Body of pancreas (tissue), 4 donors: Measurements from ENCODE around the gene PTPRCAP. TPM values are rescaled to one million over a fixed set of nuclear protein-coding genes. Genes with fewer than 3 reads are reported as not detected.

ENCODE experiments used
- ATAC-seq: fragments of 150-250 bp; one replicate; pipeline ENCODE4 v1.9.1; 2016
- DNase-seq, 4 donors: peaks; one replicate each; pipeline ENCODE4 v3.0.0-alpha.2; 2019
- H3K27ac ChIP-seq, 4 donors: fragments of 200-600 bp; sonication (generic); 1 replicate in 3 of 4; 2 replicates in 1 of 4; pipeline versions ENCODE4 v1.5.1 to v1.6.1; 2016 to 2019; ENCODE audit warnings: mild to moderate bottlenecking in 1 of 4, mixed read lengths in 1 of 4, moderate library complexity in 1 of 4
- H3K27me3 ChIP-seq, 2 donors: fragments of 200-600 bp; sonication (generic); one replicate each; pipeline ENCODE4 v1.6.0; 2016; ENCODE audit warnings: mild to moderate bottlenecking in 1 of 2
- H3K36me3 ChIP-seq, 2 donors: fragments of 200-600 bp; sonication (generic); replicated peaks in 1 of 2; 2 replicates each; pipeline ENCODE4 v1.5.1; 2016; ENCODE audit warnings: low read depth in 2 of 2; ENCODE audit not compliant: insufficient read depth in 1 of 2
- H3K4me1 ChIP-seq: fragments of 200-600 bp; sonication (generic); one replicate; pipeline ENCODE4 v1.6.0; 2016
- H3K4me3 ChIP-seq, 2 donors: fragments of 200-600 bp; sonication (generic); 1 replicate in 1 of 2; 2 replicates in 1 of 2; pipeline ENCODE4 v1.5.1; 2016 to 2019
- H3K9me3 ChIP-seq, 3 donors: fragments of 200-600 bp; sonication (generic); 1 replicate in 2 of 3; 2 replicates in 1 of 3; pipeline ENCODE4 v1.5.1; 2016
- POLR2A ChIP-seq, 3 donors: fragments of 450-650 bp; IDR thresholded peaks; one replicate each; pipeline ENCODE4 v1.6.1; 2016; ENCODE audit warnings: antibody characterized with exemption in 3 of 3, mild to moderate bottlenecking in 2 of 3
- WGBS, 2 donors: methylation state at CpG; one replicate each; pipeline ENCODE4 v1.1.5; 2017; 5-methylcytosine and 5-hydroxymethylcytosine counted together
- intact Hi-C: fragments of 100-400 bp; cut with DNase I; formaldehyde crosslinking; loops from one replicate; pipeline ENCODE4 v1.15.1; 2023
- total RNA-seq, 2 donors: library from RNA; depleted of rRNA; stranded (reverse); fragments of >200 nt; gene quantifications; one replicate each; pipeline ENCODE4 v1.1.0, GENCODE V29; 2016
- TF ChIP-seq, protein P1 (sequence below), 7 experiments: fragments of 450-650 bp in 4 of 7; fragments of 200-600 bp in 3 of 7; sonication (generic) in 3 of 7; IDR thresholded peaks; one replicate each; pipeline ENCODE4 v1.5.1; 2016 to 2019; ENCODE audit warnings: antibody characterized with exemption in 7 of 7

PTPRCAP gene
- total RNA-seq, 2 donors from 2014 or later, result 6.0 to 6.9 TPM

DNA sequence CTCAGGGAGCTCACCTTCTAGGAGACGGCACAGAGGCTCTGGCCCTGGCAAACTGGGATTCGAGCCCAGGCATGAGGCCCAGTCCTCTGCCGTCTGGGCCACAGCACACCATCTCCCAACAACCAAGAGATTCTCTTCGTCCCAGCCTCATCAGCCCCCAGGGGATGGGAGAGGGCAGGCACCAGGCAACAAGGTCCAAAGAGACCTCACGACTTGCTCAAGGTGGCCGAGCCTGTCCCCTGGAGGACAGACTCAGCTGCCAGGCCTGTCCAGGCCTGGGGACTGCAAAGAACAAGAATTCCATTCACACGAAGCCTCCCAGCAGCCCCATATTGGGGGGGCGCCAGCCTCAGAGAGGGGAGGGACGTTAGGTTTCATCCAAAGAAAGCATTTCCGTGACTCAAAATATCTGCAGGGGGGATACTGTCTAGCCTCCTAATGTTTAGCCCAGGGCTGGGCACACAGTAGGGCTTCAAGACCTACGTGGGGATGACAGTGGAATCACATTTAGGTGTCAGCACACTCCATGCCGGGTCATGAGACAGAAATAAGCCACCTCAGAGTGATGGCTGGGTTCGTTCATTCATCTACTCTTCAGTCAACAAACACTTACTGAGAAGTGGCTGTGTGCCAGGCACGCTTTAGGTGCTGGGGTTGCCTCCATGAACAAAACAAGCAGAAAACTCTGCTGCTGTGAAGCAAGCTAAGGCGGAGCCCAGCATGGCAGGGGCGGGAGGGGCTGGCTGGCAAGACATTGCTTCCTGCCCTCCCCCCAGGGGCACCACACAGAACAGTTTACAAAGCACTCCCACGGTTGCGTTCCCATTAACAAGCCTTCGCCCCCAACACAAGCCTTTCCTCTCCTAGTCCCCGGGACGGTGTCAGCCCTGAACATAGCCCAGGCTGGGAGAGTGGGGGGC lies 20.8 kb downstream of the PTPRCAP start:
- TF ChIP-seq, protein P1, sequence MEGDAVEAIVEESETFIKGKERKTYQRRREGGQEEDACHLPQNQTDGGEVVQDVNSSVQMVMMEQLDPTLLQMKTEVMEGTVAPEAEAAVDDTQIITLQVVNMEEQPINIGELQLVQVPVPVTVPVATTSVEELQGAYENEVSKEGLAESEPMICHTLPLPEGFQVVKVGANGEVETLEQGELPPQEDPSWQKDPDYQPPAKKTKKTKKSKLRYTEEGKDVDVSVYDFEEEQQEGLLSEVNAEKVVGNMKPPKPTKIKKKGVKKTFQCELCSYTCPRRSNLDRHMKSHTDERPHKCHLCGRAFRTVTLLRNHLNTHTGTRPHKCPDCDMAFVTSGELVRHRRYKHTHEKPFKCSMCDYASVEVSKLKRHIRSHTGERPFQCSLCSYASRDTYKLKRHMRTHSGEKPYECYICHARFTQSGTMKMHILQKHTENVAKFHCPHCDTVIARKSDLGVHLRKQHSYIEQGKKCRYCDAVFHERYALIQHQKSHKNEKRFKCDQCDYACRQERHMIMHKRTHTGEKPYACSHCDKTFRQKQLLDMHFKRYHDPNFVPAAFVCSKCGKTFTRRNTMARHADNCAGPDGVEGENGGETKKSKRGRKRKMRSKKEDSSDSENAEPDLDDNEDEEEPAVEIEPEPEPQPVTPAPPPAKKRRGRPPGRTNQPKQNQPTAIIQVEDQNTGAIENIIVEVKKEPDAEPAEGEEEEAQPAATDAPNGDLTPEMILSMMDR (IDR thresholded peaks at IDR 0.05), result no peak
- no peak for TF ChIP-seq POLR2A (IDR thresholded peaks at IDR 0.05)
- 56 to 59% methylated on average over 13 to 21 of the region's 21 CpGs for WGBS, 2 donors
- ATAC-seq (no peak), DNase-seq (peak in 3 of 4 donors; percentile 46 to 71 (median 52))
- Histone ChIP-seq H3K4me3 (no peak overlapping the region), H3K27ac (no peak overlapping the region), H3K36me3 (no peaks in the 10 kb centered on the region), H3K27me3 (no peaks in the 10 kb centered on the region), H3K4me1 (peaks cover 66% of the 10 kb centered on the region), H3K9me3 (no peaks in the 10 kb centered on the region)
- intact Hi-C loops, result no loop called here

DNA sequence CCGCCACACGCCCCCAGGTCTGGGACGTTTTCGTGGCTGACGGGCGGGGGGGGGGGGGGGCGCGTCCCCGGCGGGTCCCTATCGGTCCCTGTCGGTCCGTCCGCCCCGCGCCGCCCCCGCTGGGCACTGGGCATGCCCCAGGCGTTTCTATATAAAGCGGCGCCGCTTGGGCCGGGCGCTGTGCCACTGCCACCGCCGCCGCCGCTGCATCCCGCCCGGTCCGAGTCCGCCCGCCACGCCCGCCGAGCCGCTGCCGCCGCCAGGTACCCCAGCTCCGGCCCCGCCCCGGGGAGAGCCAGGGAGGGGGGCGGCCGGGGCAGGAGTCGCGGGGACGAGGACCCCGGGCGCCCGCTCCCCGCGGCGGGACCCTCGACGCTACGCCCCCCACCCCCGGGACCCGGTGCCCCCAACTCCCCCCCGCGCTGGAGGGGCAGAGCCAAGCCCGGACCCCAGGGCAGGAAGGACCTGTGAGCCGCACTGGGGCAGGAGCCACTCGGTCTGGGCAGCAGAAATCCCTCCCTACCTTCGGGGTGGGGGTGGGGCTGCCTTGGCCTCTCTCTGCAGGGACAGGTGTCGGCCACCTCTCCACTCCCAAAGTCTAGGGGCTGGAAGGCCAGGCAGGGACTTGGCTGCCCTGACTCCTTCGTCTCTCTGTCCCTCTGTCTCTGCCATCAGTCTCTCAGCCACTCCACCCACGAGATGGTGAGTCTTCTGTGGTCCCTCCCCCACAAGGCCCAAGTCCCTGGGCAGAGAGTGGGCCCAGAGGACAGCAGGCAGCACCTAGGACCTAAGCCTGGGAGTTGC lies 21.8 kb downstream of the PTPRCAP start, which contains the start of gene CARNS1:
Gene CARNS1, plus strand, starts transcription at position 178 of the 804 bp plus-strand sequence. Its CDS starts 522 bp downstream, at position 700.
- DNase-seq (peak in 3 of 4 donors; percentile 48 to 68 (median 63)), ATAC-seq (no peak)
- H3K27ac ChIP-seq, result peak within 1 kb of the TSS in 2 of 4 donors; percentile 30 to 37
- H3K36me3 ChIP-seq, result no peaks in the 10 kb centered on the region
- TF ChIP-seq POLR2A (IDR thresholded peaks at IDR 0.05), result no peak
- TF ChIP-seq, protein P1 (IDR thresholded peaks at IDR 0.05), result no peak
- intact Hi-C loops, result no loop called here
- H3K9me3 ChIP-seq, result no peaks in the 10 kb centered on the region
- H3K27me3 ChIP-seq, result no peaks in the 10 kb centered on the region
- H3K4me1 ChIP-seq, result peaks cover 61% of the 10 kb centered on the region
- peak within 1 kb of the TSS in 1 of 2 donors; percentile 6 for H3K4me3 ChIP-seq
- WGBS, 2 donors, result 5 to 8% methylated on average over 5 to 56 of the region's 67 CpGs

DNA sequence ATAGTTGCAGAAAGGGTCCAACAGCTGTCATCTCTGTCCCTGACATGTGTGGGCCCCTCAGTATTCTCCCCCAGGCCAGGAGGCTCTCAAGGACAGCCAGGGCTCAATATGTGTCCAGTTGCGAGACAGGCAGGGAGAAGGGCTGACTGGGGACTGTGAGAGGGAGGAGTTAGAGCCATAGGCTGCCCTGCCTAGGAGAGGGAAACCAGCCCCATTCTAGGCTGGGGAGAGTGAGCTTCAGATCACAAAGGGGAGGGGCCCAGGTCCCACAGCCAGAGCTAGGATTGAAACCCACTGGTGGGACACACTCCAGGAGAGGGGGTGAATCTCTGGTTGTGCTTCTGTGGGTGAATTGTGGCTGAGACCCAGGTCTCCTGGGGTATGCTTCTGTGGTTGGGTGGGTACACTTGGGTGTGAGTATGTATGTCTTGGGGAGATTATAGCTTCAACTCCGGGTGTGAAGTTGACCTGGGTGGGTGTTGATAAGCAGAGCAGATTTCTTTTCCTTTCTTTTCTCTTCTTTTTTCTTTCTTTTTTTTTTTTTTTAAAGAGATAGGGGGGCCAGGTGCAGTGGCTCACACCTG lies 24.1 kb downstream of the PTPRCAP start:
- 18 to 37% methylated on average over 2 of the region's 2 CpGs for WGBS, 2 donors
- Histone ChIP-seq H3K9me3 (no peaks in the 10 kb centered on the region), H3K27ac (no peak overlapping the region), H3K36me3 (no peaks in the 10 kb centered on the region), H3K27me3 (no peaks in the 10 kb centered on the region), H3K4me3 (no peak overlapping the region), H3K4me1 (peaks cover 48% of the 10 kb centered on the region)
- TF ChIP-seq POLR2A (IDR thresholded peaks at IDR 0.05), result no peak
- TF ChIP-seq, protein P1 (IDR thresholded peaks at IDR 0.05), result no peak
- intact Hi-C loops, result no loop called here
- no peak for DNase-seq
- no peak for ATAC-seq

DNA sequence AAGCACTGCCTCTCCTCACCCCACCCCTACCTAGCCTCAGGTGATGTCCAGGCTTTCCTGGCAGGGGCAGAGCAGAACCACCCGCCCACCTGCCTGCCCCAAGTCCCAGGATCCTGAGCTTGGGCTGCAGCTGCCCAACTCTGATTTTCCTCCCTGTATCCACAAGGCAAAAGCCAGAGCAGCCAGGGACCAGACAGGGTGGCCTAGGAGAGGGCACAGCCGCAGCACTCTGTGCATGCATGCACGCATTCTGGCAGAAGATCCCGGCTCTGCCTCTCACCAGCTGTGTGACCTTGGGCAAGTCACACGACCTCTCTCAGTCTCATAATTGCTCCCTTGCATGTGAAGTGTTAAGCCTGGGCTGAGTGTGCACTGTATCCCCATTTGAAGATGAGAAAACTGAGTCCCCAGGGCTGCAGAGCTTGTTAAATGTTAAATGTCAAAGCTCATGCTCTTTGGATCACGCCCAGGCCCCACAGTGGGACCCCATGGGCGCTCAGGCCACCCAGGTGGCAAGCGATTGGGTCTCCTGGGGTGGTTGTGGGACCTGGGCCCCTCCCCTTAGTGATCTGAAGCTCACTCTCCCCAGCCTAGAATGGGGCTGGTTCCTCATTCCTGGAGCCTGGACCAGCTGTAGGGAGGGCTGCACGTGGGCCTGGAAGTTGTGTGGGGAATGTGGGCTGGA lies 24.8 kb downstream of the PTPRCAP start:
- 39 to 46% methylated on average over 3 to 9 of the region's 9 CpGs for WGBS, 2 donors
- Histone ChIP-seq H3K4me1 (peaks cover 40% of the 10 kb centered on the region), H3K4me3 (no peak overlapping the region), H3K9me3 (no peaks in the 10 kb centered on the region), H3K27me3 (no peaks in the 10 kb centered on the region), H3K27ac (no peak overlapping the region), H3K36me3 (no peaks in the 10 kb centered on the region)
- ATAC-seq (no peak), DNase-seq (no peak)
- TF ChIP-seq POLR2A (IDR thresholded peaks at IDR 0.05), result no peak
- TF ChIP-seq, protein P1 (IDR thresholded peaks at IDR 0.05), result no peak
- intact Hi-C loops, result no loop called here
